NCI-H69 (cell line): ENCODE results near the gene EIF1B.
A peak's percentile ranks its signal among the peaks of the same experiment; 100 is the strongest.
"Not testable (repeated sequence)": the region's sequence is repeated elsewhere in the genome, so short reads cannot be mapped to it uniquely, and the experiment has no call there.

Experiments used
- DNase-seq: peaks from one replicate; lab custom pipeline; 2025; lab: John Stamatoyannopoulos, UW

Gene EIF1B

GRCh38 chr3:40309418-40309924 lies at the start of gene EIF1B:
EIF1B (plus strand) TSS chr3:40309707; CDS start chr3:40309942, 235 bp downstream.
- peak; percentile 96 for DNase-seq

GRCh38 chr3:40262331-40262730 lies 47.2 kb upstream of the EIF1B start:
- DNase-seq: no peak

GRCh38 chr3:40264451-40264850 lies 45.1 kb upstream of the EIF1B start:
- DNase-seq: no peak

- DNase-seq: no peak
Measured at GRCh38 chr3:40265181-40265580, 44.3 kb upstream of the EIF1B start.

- peak; percentile 10 for DNase-seq
Measured at GRCh38 chr3:40267937-40268724, 41.4 kb upstream of the EIF1B start.

- no peak for DNase-seq
Measured at GRCh38 chr3:40268802-40269524, 40.5 kb upstream of the EIF1B start.

- no peak for DNase-seq
Measured at GRCh38 chr3:40278791-40279190, 30.7 kb upstream of the EIF1B start.

GRCh38 chr3:40281995-40282394 lies 27.5 kb upstream of the EIF1B start:
- DNase-seq: no peak

GRCh38 chr3:40283057-40283456 lies 26.4 kb upstream of the EIF1B start:
- DNase-seq: not testable (repeated sequence)

GRCh38 chr3:40287248-40287647 lies 22.3 kb upstream of the EIF1B start:
- no peak for DNase-seq

GRCh38 chr3:40290396-40290795 lies 19.1 kb upstream of the EIF1B start:
- no peak for DNase-seq

- no peak for DNase-seq
Measured at GRCh38 chr3:40291471-40291870, 18.0 kb upstream of the EIF1B start.

- DNase-seq: no peak
Measured at GRCh38 chr3:40292637-40293349, 16.7 kb upstream of the EIF1B start.

GRCh38 chr3:40294434-40294833 lies 15.1 kb upstream of the EIF1B start:
- no peak for DNase-seq

GRCh38 chr3:40298075-40298474 lies 11.4 kb upstream of the EIF1B start:
- DNase-seq: no peak

- DNase-seq: no peak
Measured at GRCh38 chr3:40299130-40299720, 10.3 kb upstream of the EIF1B start.

- no peak for DNase-seq
Measured at GRCh38 chr3:40299721-40300335, 9.7 kb upstream of the EIF1B start.

GRCh38 chr3:40302784-40303183 lies 6.7 kb upstream of the EIF1B start:
- no peak for DNase-seq

- no peak for DNase-seq
Measured at GRCh38 chr3:40304352-40304751, 5.2 kb upstream of the EIF1B start.

- no peak for DNase-seq
Measured at GRCh38 chr3:40306336-40306735, 3.2 kb upstream of the EIF1B start.

GRCh38 chr3:40307176-40307575 lies 2.3 kb upstream of the EIF1B start:
- DNase-seq: no peak
